ENCODE data around the gene NKAPL. TPM values are rescaled to one million over a fixed set of nuclear protein-coding genes. Genes with fewer than 3 reads are reported as not detected.

The NKAPL gene
- total and polyA plus RNA-seq, 2 donors (not counting 3 experiments of a cell fraction or from before 2014, with no cell fraction given), result 0.72 to 1.1 TPM

DNA sequence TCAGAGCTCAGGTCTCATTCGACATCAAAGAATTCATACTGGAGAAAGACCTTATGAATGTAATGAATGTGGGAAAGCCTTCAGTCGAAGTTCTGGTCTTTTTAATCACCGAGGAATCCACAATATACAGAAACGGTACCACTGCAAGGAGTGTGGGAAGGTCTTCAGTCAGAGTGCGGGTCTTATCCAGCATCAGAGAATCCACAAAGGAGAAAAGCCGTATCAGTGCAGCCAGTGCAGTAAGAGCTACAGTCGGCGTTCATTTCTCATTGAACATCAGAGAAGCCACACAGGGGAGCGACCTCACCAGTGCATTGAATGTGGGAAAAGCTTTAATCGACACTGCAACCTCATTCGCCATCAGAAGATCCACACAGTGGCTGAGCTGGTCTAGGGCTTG is 26.3 kb upstream of the NKAPL start:
- Histone ChIP-seq H3K4me2 (ENCODE audit: insufficient read depth, low read length) (no peak overlapping the region), H3K79me2 (ENCODE audit: control insufficient read depth, insufficient read depth, low read length) (peaks cover 2% of the 10 kb centered on the region), H3K36me3 (ENCODE audit: control insufficient read depth in 2 of 2, extremely low read depth in 1 of 2, insufficient read depth in 2 of 2, low read length in 2 of 2) (peaks cover 22 to 29% of the 10 kb centered on the region in 2 experiments), H3K9me1 (replicated peaks; ENCODE audit: control insufficient read depth, extremely low read depth, insufficient read depth, low read length) (no peaks in the 10 kb centered on the region), H3K27ac (ENCODE audit: insufficient read depth, low read depth, low read length) (no peak overlapping the region), H3K4me3 (replicated peaks in 1 of 3; ENCODE audit: insufficient read depth in 1 of 3, low read depth in 1 of 3, low read length in 3 of 3) (no peak overlapping the region), H4K20me1 (replicated peaks; ENCODE audit: control insufficient read depth, extremely low read depth, insufficient read depth, low read length) (no peaks in the 10 kb centered on the region), H2AFZ (ENCODE audit: low read depth, low read length) (no peak overlapping the region), H3K9me3 (replicated peaks; ENCODE audit: control insufficient read depth, insufficient read depth, low read length) (peaks cover 3% of the 10 kb centered on the region), H3K27me3 (ENCODE audit: control insufficient read depth in 2 of 2, insufficient read depth in 2 of 2, low read length in 2 of 2) (no peaks in the 10 kb centered on the region), H3K9ac (replicated peaks; ENCODE audit: extremely low read depth, insufficient read depth, low read length) (no peak overlapping the region), H3K4me1 (ENCODE audit: control insufficient read depth, extremely low read depth, insufficient read depth, low read length) (no peaks in the 10 kb centered on the region)
- FAIRE-seq (no peak), DNase-seq (ENCODE audit: low read depth, low spot score) (no peak)
- TF ChIP-seq GATA2 (IDR thresholded peaks at IDR 0.05; ENCODE audit: insufficient read depth, insufficient read length, low read depth, low read length) (no peak), FOS (IDR thresholded peaks at IDR 0.05; ENCODE audit: borderline replicate concordance, insufficient read depth, low read length) (no peak), JUN (IDR thresholded peaks at IDR 0.05; ENCODE audit: borderline replicate concordance, insufficient read depth, insufficient read length, low read depth) (no peak), POLR2A (IDR thresholded peaks at IDR 0.05; ENCODE audit: low read depth, low read length) (no peak), EZH2 (IDR thresholded peaks at IDR 0.05; ENCODE audit: borderline replicate concordance, low read depth, low read length, severe bottlenecking) (no peak)
- intact Hi-C loops (cut with micrococcal nuclease), result no loop called here
- dilution Hi-C loops (cut with MboI; ENCODE audit: extremely low pct_ligation_motif_present, low sequenced_read_pairs), result no loop called here
- BruUV-seq (replicated peaks), result no TSS peak
- CTCF ChIA-PET, result interaction anchor here (1.0 kb wide), 1 partner anchor 17 kb away, joined by 3 read pairs; no protein-coding TSS in a partner anchor
- POLR2A ChIA-PET, result no interaction called here

DNA sequence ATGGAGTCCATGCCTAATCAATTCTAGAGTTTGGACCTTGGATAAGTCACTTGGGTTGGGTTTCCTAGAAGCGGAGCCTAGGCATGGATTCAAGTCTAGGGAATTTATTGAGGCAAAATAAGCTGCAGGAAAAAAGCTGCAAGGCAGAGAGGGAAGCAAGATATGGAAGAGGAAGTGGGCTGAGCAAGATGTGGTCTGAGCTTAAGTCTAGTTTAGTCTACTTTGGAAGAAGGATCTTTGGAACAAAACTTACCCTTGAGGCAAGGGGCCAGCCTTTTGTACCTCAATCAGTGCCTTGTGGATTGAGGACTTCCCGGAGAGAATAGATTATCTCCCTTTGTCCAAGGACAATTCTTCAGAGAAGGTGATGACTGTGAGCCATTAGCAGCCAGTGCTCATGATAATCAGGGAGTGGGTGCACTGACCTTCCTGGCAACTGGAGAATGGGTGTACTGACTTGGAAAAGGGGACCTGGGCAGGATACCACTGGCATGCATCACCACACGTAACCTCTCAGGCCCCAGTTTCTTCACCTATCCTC is 23.1 kb upstream of the NKAPL start:
- Histone ChIP-seq H3K4me2 (ENCODE audit: insufficient read depth, low read length) (no peak overlapping the region), H3K9ac (replicated peaks; ENCODE audit: extremely low read depth, insufficient read depth, low read length) (no peak overlapping the region), H4K20me1 (replicated peaks; ENCODE audit: control insufficient read depth, extremely low read depth, insufficient read depth, low read length) (no peaks in the 10 kb centered on the region), H3K9me1 (replicated peaks; ENCODE audit: control insufficient read depth, extremely low read depth, insufficient read depth, low read length) (no peaks in the 10 kb centered on the region), H2AFZ (ENCODE audit: low read depth, low read length) (no peak overlapping the region), H3K4me3 (replicated peaks in 1 of 3; ENCODE audit: insufficient read depth in 1 of 3, low read depth in 1 of 3, low read length in 3 of 3) (no peak overlapping the region), H3K79me2 (ENCODE audit: control insufficient read depth, insufficient read depth, low read length) (no peaks in the 10 kb centered on the region), H3K9me3 (replicated peaks; ENCODE audit: control insufficient read depth, insufficient read depth, low read length) (peaks cover 3% of the 10 kb centered on the region), H3K4me1 (ENCODE audit: control insufficient read depth, extremely low read depth, insufficient read depth, low read length) (no peaks in the 10 kb centered on the region), H3K36me3 (ENCODE audit: control insufficient read depth in 2 of 2, extremely low read depth in 1 of 2, insufficient read depth in 2 of 2, low read length in 2 of 2) (peaks cover 16 to 20% of the 10 kb centered on the region in 2 experiments), H3K27me3 (ENCODE audit: control insufficient read depth in 2 of 2, insufficient read depth in 2 of 2, low read length in 2 of 2) (no peaks in the 10 kb centered on the region), H3K27ac (ENCODE audit: insufficient read depth, low read depth, low read length) (no peak overlapping the region)
- intact Hi-C loops (cut with micrococcal nuclease) (no loop called here), dilution Hi-C loops (cut with MboI; ENCODE audit: extremely low pct_ligation_motif_present, low sequenced_read_pairs) (no loop called here)
- ChIA-PET CTCF (no interaction called here), POLR2A (interaction anchor here (1.1 kb wide), 1 partner anchor 120 kb away, joined by 4 read pairs; no protein-coding TSS in a partner anchor)
- DNase-seq (ENCODE audit: low read depth, low spot score), result no peak
- no TSS peak for BruUV-seq (replicated peaks)
- no peak for FAIRE-seq
- TF ChIP-seq MYC (IDR thresholded peaks at IDR 0.05; ENCODE audit: low read depth, low read length) (no peak), EZH2 (IDR thresholded peaks at IDR 0.05; ENCODE audit: borderline replicate concordance, low read depth, low read length, severe bottlenecking) (no peak)
